Upper lobe of left lung (tissue), 4 donors: ENCODE measurements around the gene IRF1.

Experiments
- CTCF ChIP-seq, 6 experiments: fragments of 450-650 bp in 4 of 6; fragments of 200-600 bp in 2 of 6; sonication (generic) in 2 of 6; IDR thresholded peaks; one replicate each; pipeline ENCODE4 v1.5.1; 2016 to 2019; ENCODE audit warnings: antibody characterized with exemption in 6 of 6
- EP300 ChIP-seq, 4 donors: sonication (generic); formaldehyde crosslinking; IDR thresholded peaks; one replicate each; pipeline ENCODE4 v1.5.1; 2017; ENCODE audit warnings: antibody characterized with exemption in 4 of 4, control low read depth in 2 of 4

DNA sequence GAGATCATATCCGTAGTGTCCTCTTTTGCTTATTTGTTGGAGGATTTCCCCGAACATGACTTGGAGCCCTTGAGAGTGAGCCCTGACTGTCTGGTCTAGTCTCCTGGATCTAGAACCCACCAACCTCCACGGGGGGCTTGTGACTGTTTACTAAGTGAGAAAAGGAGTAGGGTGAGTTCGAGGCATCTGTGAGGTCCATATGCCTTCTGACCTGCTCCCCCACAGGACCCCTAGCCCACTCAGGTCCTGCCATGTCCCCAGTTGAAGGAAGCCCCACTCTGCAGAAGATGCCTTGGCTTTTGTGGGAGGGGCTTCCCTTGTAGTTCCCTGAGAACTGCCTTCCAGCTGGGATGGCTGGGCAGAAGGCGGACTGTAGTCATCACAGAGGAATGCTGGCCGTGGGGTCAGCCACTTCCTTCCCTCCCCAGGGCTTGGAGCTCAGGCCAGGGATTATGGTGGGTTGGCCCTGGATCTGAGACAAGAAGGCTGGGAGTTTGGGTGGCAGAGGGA lies 7.0 kb upstream of the IRF1 start:
- TF ChIP-seq CTCF (IDR thresholded peaks at IDR 0.05), result no peak
- no peak for TF ChIP-seq EP300 (IDR thresholded peaks at IDR 0.05)
